Coronary artery (tissue), 2 donors: ENCODE results near the gene VPS16.
"Not testable (repeated sequence)": the region's sequence is repeated elsewhere in the genome, so short reads cannot be mapped to it uniquely, and the experiment has no call there.

ENCODE experiments used
- DNase-seq: peaks from one replicate; pipeline ENCODE4 v3.0.0-alpha.2; 2017; ENCODE audit warnings: low spot score
- H3K27ac ChIP-seq, 2 donors: fragments of 200-600 bp; sonication (generic); one replicate each; pipeline ENCODE4 v1.5.1; 2016 to 2019
- H3K4me3 ChIP-seq: fragments of 200-600 bp; sonication (generic); 2 replicates; pipeline ENCODE4 v1.5.1; 2016; ENCODE audit warnings: mild to moderate bottlenecking, moderate library complexity
- TF ChIP-seq, protein P1 (sequence below): fragments of 200-600 bp; sonication (generic); IDR thresholded peaks from one replicate; pipeline ENCODE4 v1.5.1; 2019; ENCODE audit warnings: antibody characterized with exemption

VPS16 gene

DNA sequence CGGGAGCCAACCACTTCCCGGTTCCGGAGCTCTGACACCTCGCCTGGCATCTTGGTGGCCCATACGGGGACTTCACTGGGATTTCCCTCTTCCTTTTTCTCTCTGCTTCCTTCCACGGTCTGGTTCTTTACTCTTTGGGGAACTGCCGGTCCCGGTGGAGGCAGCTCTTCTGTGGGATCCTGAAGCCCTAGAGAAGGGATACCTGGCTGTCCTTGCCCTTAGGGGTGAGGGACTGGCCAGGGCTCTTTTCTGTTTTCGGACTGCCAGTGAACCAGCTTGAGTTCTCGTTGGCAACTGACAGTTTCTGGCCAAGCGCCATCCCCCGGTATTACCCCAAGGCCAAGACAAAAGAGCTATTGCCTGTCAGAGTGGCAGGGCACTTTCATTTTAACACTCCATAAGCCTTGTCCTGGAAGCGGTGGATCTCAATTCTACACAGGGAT lies 39.2 kb upstream of the VPS16 start:
- TF ChIP-seq, protein P1, sequence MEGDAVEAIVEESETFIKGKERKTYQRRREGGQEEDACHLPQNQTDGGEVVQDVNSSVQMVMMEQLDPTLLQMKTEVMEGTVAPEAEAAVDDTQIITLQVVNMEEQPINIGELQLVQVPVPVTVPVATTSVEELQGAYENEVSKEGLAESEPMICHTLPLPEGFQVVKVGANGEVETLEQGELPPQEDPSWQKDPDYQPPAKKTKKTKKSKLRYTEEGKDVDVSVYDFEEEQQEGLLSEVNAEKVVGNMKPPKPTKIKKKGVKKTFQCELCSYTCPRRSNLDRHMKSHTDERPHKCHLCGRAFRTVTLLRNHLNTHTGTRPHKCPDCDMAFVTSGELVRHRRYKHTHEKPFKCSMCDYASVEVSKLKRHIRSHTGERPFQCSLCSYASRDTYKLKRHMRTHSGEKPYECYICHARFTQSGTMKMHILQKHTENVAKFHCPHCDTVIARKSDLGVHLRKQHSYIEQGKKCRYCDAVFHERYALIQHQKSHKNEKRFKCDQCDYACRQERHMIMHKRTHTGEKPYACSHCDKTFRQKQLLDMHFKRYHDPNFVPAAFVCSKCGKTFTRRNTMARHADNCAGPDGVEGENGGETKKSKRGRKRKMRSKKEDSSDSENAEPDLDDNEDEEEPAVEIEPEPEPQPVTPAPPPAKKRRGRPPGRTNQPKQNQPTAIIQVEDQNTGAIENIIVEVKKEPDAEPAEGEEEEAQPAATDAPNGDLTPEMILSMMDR: no peak
- DNase-seq: peak; percentile 46
- no peak overlapping the region for H3K4me3 ChIP-seq
- H3K27ac ChIP-seq: no peak overlapping the region

DNA sequence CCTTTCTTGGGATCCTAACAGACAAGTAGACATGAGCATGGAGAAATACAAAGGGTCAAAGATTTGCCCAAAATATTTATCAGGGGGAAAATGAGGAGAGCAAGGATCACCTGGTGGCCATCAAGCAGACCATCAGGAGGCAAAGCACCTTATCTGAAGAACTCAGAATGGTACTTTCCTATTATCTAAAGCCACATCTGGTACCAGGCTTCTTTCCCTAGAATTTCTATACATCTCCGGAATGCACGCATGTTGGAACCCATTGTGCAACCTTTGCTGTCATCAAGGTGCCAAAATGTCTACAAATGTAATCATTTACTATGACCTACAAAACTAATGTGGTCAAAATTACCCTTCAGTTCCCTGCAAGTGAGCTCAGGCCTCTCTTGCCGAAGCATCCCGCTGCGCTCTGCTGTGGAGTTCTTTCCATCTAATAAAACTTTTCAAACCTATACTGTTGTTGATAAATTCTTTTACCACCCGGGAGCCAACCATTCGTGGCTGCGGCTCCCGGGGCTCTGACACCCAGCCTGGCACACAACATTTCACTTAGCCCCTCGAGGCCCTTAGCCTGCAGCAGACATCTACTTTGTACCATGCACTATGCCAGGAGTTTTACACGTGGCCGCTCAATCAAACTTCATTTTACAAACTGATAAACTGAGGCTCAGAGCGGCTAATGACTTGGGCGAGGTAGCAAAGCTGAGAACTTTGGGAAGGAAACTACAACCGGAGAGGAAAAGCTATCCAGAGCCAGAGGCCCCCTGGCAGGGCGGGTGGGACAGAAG lies 36.3 kb upstream of the VPS16 start:
- peak; percentile 19 for DNase-seq
- TF ChIP-seq, protein P1: no peak
- Histone ChIP-seq H3K27ac (no peak overlapping the region), H3K4me3 (no peak overlapping the region)

DNA sequence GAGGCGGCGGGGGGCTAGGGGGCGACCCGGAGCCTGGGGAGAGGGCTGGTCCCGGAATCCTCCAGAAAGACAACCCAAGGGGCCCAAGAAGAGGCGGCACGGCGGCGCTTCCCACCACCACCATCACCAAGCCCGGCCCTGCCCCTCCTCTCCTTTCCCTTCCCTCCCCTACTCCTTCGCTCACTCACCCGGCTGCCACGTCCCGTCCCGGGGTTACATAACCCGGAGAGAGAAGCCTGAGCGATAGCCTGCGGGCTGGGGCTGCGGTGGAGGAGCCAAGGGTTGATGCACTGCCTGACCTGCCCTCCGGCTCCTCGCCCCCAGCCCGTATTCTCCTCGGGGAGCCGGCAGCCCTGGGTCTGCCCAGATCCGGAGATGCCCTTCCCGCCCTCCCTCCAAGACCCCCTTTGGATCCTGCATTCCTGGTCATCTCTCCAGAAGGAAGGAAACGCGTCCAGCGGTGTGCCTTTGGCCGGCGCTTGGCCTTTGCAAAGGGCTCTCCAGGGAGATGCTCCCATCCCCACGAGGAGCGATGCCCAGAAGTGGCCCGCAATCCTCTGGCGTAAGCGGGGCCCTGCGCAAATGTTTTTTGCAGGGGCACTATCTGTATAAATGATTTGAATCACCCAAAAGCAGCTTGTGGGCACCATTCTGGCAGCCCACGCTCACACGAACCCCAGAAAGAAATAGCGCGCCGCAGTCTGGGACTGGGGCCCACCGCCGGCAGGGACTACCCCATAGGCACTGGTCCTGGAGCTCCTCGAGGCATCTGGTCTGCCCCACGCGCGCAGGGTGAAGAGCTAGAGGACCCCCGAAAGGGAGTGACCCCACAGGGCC lies 35.5 kb upstream of the VPS16 start:
- DNase-seq: peak; percentile 64
- TF ChIP-seq, protein P1: no peak
- no peak overlapping the region for H3K4me3 ChIP-seq
- no peak overlapping the region for H3K27ac ChIP-seq

DNA sequence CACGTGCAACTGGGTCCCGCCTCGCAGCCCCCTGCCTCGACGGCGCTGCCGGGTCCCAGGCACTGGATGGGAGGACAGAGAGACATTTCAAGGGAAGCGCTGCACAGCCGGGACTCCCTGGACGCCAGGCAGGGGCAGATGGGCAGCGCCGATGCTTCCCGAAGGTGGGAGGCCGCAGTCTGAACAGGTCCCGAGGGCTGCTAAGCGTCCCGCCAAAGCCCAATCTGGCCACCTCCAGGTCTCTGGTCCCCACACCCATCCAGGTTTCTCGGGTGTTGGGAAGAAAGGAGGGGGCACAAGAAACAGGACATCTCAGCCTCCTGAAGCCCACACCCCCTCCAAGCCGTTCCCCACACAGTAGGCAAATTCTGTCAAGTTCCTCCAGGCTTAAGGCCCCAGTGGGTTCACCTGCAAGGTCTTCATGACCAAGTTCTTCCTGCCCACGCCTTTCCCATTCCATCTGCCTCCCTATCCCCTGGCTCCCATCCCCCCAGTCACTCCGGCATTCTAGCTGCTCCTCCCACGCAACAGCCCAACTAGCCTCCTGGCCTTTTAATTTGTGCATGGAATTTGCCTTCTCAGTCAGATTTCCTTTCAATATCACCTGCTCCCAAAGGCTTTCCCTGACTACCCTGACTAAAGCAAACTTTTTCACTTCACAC lies 34.7 kb upstream of the VPS16 start:
- DNase-seq: no peak

DNA sequence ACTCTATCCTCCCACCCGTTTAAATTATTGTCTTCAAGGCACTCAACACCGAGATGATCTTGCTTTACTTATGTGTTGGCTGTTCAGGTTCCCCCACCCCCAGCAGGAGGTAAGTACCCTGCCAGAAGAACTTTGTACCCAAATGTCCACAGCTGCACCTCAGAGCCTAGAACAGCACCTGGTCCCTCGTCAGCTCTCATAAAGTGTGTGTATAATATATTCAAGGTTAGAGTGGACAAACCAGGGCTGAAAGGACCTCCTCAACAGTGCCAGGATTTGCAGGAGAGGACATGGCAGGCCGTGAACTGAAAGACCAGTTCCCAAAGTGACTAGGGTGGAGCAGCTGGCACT lies 34.2 kb upstream of the VPS16 start:
- TF ChIP-seq, protein P1: no peak
- Histone ChIP-seq H3K27ac (no peak overlapping the region), H3K4me3 (no peak overlapping the region)
- DNase-seq: peak; percentile 11

More for the DNA sequence above, 34.7 kb upstream of the VPS16 start:
- Histone ChIP-seq H3K27ac (no peak overlapping the region), H3K4me3 (no peak overlapping the region)
- TF ChIP-seq, protein P1: no peak

DNA sequence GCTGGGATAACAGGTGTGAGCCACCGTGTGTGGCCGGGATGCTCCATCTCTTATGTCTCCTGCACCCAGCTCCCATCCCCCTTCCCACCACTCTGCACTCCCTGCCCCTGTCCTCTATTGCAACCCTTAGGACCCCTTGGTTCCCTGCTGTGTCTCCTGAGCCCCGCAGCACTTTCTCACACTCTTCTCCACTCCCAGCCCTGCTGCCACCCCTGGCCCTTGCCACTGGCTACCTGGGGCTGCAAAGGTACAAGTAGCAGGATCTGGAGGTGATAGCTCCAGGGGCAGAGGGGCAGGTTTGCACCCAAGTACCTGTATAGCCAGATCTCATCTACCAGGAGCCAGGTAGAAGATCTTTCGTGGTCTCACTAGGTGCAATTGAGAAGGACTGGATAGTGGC lies 33.5 kb upstream of the VPS16 start:
- TF ChIP-seq, protein P1: no peak
- peak; percentile 50 for DNase-seq
- Histone ChIP-seq H3K27ac (no peak overlapping the region), H3K4me3 (no peak overlapping the region)

DNA sequence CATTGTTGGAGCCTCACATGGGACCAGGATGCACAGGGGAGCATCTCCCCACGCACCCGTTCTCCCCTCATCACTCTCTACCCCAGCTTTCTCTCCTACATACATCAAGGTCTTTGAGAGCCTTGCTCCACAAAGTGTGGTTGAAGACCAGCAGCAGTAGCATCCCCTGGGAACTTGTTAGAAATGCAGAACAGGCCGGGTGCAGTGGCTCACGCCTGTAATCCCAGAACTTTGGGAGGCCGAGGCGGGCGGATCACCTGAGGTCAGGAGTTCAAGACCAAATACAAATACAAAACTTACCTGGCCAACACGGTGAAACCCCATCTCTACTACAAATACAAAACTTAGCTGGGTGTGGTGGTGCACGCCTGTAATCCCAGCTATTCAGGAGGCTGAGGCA lies 32.6 kb upstream of the VPS16 start:
- peak; percentile 28 for DNase-seq
- not testable (repeated sequence) for H3K4me3 ChIP-seq, H3K27ac ChIP-seq
